Cardiac septum (tissue), 1 donor: ENCODE results near the gene AGAP1. TPM values are rescaled to one million over a fixed set of nuclear protein-coding genes. Genes with fewer than 3 reads are reported as not detected.

Source experiments
- DNase-seq: peaks from one replicate; pipeline ENCODE4 v3.0.0-alpha.2; 2020; ENCODE audit warnings: low spot score
- intact Hi-C: fragments of 100-400 bp; cut with DNase I; formaldehyde crosslinking; loops from one replicate; pipeline ENCODE4 v1.14.0; 2022
- total RNA-seq: library from RNA; stranded (reverse); fragmentation: NEBNext Ultra II Directional; extraction: Animal tissue kit (Norgen Biotek cat#: 25700); gene quantifications from one replicate; pipeline ENCODE4 v1.2.1, GENCODE V29; 2021
- donor health status: DM: no; HTN: no; CAD: no.

AGAP1 gene
- total RNA-seq, 1 donor from 2014 or later = 18.7 TPM

DNA sequence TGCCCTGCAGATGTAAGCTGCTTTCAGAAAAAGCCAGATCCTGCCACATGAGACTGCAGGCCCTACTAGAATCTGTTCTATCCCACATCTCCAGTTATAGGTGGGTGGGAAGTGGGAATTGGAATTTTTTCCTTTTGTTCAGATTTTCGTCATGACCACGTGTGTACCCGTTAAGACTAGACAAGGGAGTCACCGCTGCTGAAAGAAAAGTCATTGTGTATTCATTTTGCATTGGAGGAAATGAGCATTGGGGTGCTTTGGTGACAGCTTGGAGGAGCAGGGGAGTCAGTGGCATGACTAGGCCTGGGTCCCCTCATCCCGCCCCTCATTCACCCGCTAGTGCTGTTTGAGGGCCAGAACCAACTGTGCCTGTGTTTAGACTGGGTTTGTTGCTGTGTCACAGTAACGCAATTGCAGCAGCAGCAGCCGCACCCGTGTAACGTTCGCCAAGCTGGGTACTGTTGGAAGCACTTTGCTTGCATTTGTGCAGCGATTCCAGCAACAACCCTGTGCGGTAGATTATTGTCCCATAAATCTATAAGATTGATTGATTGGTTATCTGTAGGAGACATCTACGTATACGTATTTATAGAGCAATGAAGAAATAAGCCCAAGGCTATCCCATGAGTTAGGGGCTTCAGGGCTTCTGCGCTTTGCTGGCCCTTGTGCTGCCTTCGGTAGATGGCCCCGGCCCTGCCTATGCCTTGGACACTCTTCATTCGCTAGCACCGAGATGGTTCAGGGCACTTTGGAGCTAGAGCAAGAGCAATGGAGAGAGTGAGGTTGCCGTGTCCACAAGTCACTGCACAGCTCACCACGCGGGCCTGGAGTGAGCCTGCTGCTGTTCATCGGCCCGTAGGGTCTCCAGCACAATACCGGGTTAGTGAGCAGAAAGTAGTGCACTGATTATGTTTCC, 194.9 kb downstream of the AGAP1 start:
- intact Hi-C loops = no loop called here
- no peak for DNase-seq

DNA sequence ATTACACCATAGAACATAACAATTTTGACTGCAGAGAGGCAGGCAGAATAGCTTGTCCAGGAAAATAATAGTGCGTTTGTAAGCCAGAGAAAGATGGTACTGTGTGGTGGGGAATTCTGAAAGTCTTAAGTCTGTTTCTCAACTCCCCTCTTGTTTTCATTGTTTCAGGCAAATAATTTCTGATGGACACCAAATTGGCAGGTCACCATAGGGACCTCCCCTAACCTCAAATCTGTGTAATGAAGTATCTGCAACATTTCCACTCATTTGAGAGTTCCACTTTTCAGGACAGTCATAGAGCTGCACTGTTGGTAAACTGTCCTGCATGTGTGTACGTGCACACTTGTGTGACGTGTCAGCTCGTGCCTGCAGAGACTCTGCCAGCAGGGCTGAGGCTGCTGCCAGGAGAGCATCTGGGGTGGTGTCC, 195.6 kb downstream of the AGAP1 start:
- DNase-seq = no peak

GRCh38 chr2:235690082-235690808, 196.4 kb downstream of the AGAP1 start:
- no peak for DNase-seq
- intact Hi-C loops = no loop called here

More for the DNA sequence above, 195.6 kb downstream of the AGAP1 start:
- intact Hi-C loops = no loop called here

- intact Hi-C loops = no loop called here
- no peak for DNase-seq
These were observed 197.1 kb downstream of the AGAP1 start for GRCh38 chr2:235690809-235691450.

GRCh38 chr2:235692076-235692475, 198.2 kb downstream of the AGAP1 start:
- no peak for DNase-seq
- intact Hi-C loops = no loop called here

- intact Hi-C loops = no loop called here
These were observed 198.9 kb downstream of the AGAP1 start for GRCh38 chr2:235692671-235693171.

DNA sequence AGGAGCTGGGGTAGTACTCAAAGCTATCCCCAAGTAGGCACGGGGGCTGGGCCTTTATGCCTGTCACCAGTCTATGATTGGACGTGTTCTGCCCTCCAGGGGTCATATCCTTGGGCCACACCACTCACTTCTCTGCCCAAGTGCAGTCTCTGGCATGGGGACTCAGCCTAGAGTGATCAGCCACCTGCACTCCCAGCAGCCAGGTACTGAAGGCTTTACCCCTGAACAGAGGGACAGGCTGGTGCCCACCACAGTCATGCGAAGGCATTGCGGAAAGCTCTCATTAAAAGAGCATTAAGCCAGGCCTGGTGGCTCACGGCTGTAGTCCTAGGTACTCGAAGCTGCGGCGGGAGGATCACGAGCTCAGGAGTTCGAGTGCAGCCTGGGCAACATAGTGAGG, 199.4 kb downstream of the AGAP1 start:
- peak; percentile 7 for DNase-seq
- intact Hi-C loops = no loop called here

More at GRCh38 chr2:235692671-235693171, 198.9 kb downstream of the AGAP1 start:
- no peak for DNase-seq

DNA sequence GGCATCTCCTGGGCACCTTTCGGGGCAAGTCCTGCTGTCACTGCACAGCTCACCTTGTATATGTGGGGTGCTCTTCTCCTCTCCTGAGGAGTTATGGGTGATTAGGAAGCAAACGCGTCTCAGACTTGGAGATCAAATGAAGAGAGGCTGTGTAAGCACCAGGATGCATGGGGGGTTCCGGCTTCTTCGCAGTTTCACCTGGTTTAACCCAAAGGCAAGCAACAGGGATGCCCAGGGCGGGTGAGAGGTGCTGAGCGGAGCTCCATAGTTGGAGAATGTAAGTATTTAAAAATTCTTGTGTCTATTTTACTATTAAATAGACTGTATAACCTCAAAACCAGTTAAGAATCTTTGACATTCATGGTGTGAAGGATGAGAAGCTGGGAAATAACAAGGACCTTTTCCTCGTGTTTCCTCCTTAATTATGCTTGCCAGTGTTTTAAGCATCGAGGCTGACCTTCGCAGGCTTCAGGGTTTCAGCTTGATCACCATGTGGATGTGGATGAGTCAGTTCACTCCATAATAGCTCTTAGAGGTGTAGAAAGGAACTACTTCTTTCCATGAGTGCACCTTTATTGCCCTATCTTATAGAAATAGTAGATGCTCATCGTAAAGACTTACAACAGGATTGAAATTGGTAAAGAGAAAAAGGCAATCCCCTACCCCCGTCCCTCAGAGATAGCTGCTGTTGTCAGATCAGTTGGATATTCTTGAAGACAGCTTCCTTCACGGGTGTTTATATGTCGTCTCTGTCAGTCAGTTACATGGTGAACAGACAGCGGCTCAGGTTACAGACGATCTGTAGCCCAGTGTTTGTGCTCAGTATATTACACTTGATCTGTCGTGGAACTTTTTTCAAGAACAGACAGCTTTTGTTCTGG, 201.1 kb downstream of the AGAP1 start:
- intact Hi-C loops = no loop called here
- DNase-seq = peak; percentile 14

DNA sequence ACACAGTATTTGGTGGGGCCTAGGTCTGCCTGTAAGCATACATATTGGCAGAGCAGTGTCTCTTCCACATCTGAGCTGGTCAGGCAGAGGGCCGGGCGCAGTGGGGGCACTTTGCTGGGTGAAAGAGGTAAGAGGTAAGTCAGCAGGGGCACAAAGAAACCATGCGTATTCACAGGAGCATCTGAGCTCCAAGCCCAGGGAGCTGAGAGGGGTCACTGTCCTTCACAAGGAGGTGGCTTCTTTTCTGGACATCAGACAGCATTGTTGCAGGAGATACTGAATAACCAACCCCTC, 201.7 kb downstream of the AGAP1 start:
- no peak for DNase-seq
- intact Hi-C loops = no loop called here

- intact Hi-C loops = no loop called here
- no peak for DNase-seq
These were observed 203.2 kb downstream of the AGAP1 start for GRCh38 chr2:235697041-235697440.

DNA sequence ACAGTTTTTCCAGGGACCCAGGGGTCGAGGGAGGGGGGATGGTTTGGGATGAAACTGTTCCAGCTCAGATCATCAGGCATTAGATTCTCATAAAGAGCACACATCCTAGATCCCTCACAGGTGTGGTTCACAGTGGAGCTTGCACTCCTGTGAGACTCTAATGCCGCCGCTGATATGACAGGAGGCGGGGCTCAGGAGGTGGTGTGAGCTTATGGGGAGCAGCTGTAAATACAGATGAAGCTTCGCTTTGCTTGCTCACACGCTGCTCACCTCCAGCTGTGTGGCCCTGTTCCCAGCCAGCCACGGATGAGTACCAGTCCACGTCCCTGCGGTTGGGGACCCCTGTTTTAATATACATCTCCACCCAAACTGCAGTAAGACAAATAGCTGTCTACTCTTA, 204.2 kb downstream of the AGAP1 start:
- intact Hi-C loops = no loop called here
- no peak for DNase-seq

GRCh38 chr2:235698491-235698890, 204.6 kb downstream of the AGAP1 start:
- intact Hi-C loops = no loop called here
- no peak for DNase-seq

- DNase-seq = no peak
- intact Hi-C loops = no loop called here
These were observed 205.7 kb downstream of the AGAP1 start for GRCh38 chr2:235699576-235699975.

- intact Hi-C loops = no loop called here
- no peak for DNase-seq
These were observed 207.6 kb downstream of the AGAP1 start for GRCh38 chr2:235701206-235701981.

DNA sequence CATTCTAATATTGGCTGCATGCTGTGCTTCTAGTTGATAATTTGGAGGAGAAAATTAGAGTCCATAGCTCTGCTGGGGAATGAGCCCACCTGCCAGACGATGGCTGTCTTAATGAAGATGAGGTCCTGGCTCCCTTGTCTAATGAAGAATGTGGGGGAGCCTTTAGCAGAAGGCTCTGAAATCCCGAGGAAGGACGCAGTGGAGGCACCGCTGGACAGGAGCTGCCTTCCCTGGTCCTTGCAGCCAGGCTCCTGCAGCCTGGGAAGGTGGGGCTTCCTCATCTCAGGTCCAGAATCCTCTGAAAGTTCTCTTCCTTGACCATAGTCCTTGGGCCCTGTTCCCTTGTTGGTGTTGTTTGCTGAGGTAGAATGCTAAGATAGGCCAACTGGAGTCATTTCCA, 208.3 kb downstream of the AGAP1 start:
- intact Hi-C loops = no loop called here
- DNase-seq = no peak

GRCh38 chr2:235703711-235704295, 210.0 kb downstream of the AGAP1 start:
- DNase-seq = no peak

DNA sequence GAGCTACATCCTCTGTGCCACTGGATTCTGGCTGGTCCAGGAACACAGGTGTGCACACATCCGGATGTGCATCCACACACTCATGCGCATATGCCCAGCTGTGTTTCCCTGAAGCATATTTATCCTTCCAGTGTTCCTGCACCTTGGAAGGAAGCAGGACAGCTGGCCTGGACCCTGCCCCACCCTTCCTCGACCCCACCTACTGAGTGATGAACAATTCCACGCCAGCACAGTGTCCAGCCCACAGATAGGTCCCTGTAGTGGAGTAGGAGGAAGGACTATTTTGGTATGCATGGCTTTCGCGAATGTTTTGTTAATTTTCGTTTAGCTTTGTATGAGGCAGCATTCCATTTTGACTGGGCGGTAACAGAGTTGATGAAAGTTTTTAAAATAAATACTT, 211.5 kb downstream of the AGAP1 start:
- no peak for DNase-seq
- intact Hi-C loops = no loop called here

More at GRCh38 chr2:235703711-235704295, 210.0 kb downstream of the AGAP1 start:
- intact Hi-C loops = no loop called here

DNA sequence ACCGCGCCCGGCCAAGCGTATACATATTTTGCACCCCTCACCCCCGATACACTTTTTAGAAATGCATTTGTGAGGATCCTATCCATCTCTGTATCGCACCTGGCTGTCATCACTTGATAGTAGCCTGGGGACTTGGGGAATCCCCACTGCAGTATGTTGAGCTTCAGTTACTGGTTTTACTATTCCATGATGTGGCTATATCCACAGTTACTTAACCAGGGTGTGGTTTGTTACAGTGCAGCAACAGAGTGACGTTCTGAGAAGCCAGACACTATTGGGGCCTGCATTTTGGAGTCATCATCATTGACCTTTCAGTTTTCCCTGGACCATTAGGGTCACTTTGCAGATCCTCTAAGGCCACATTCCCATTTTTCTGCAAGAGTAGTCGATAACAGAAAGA, 212.7 kb downstream of the AGAP1 start:
- intact Hi-C loops = no loop called here
- no peak for DNase-seq
